Stomach (tissue), 4 donors: ENCODE results near the gene UMAD1.
"Not testable (repeated sequence)": the region's sequence is repeated elsewhere in the genome, so short reads cannot be mapped to it uniquely, and the experiment has no call there.

ENCODE experiments used
- POLR2A ChIP-seq, 4 donors: fragments of 450-650 bp; IDR thresholded peaks; one replicate each; pipeline ENCODE4 v1.6.1; 2016; ENCODE audit warnings: antibody characterized with exemption in 4 of 4, control low read depth in 2 of 4, mild to moderate bottlenecking in 1 of 4, moderate library complexity in 1 of 4
- TF ChIP-seq, protein P1 (sequence below), 7 experiments: fragments of 450-650 bp in 4 of 7; fragments of 200-600 bp in 3 of 7; sonication (generic) in 3 of 7; IDR thresholded peaks; one replicate each; pipeline ENCODE4 v1.5.1; 2016 to 2019; ENCODE audit warnings: antibody characterized with exemption in 7 of 7, control low read depth in 2 of 7, mild to moderate bottlenecking in 1 of 7

GRCh38 chr7:7804822-7805221 lies 164.3 kb downstream of the UMAD1 start:
- TF ChIP-seq, protein P1, sequence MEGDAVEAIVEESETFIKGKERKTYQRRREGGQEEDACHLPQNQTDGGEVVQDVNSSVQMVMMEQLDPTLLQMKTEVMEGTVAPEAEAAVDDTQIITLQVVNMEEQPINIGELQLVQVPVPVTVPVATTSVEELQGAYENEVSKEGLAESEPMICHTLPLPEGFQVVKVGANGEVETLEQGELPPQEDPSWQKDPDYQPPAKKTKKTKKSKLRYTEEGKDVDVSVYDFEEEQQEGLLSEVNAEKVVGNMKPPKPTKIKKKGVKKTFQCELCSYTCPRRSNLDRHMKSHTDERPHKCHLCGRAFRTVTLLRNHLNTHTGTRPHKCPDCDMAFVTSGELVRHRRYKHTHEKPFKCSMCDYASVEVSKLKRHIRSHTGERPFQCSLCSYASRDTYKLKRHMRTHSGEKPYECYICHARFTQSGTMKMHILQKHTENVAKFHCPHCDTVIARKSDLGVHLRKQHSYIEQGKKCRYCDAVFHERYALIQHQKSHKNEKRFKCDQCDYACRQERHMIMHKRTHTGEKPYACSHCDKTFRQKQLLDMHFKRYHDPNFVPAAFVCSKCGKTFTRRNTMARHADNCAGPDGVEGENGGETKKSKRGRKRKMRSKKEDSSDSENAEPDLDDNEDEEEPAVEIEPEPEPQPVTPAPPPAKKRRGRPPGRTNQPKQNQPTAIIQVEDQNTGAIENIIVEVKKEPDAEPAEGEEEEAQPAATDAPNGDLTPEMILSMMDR (IDR thresholded peaks at IDR 0.05): not testable (repeated sequence)
- not testable (repeated sequence) for TF ChIP-seq POLR2A (IDR thresholded peaks at IDR 0.05)
